Glomerular visceral epithelial cell (primary cell): ENCODE data around the gene CREB1.

Experiments used
- DNase-seq: peaks from one replicate; pipeline ENCODE4 v3.0.0-alpha.2; 2016; ENCODE audit errors: extremely low spot score

The CREB1 gene

GRCh38 chr2:207504513-207505170 is 25.1 kb upstream of the CREB1 start:
- DNase-seq, result peak; percentile 77

GRCh38 chr2:207505171-207505570 is 24.6 kb upstream of the CREB1 start:
- peak; percentile 60 for DNase-seq

- peak; percentile 89 for DNase-seq
Observed at GRCh38 chr2:207505728-207506127, 24.0 kb upstream of the CREB1 start.

- no peak for DNase-seq
Observed at GRCh38 chr2:207506426-207506825, 23.3 kb upstream of the CREB1 start.

- no peak for DNase-seq
Observed at GRCh38 chr2:207510148-207510547, 19.6 kb upstream of the CREB1 start.

- no peak for DNase-seq
Observed at GRCh38 chr2:207511851-207512250, 17.9 kb upstream of the CREB1 start.

- no peak for DNase-seq
Observed at GRCh38 chr2:207512356-207512755, 17.4 kb upstream of the CREB1 start.

GRCh38 chr2:207513551-207514257 is 16.1 kb upstream of the CREB1 start:
- DNase-seq, result peak; percentile 90

GRCh38 chr2:207514451-207514850 is 15.3 kb upstream of the CREB1 start:
- DNase-seq, result no peak

GRCh38 chr2:207515671-207516070 is 14.1 kb upstream of the CREB1 start:
- no peak for DNase-seq

- DNase-seq, result no peak
Observed at GRCh38 chr2:207516206-207516605, 13.6 kb upstream of the CREB1 start.

- no peak for DNase-seq
Observed at GRCh38 chr2:207523005-207523404, 6.8 kb upstream of the CREB1 start.

- DNase-seq, result no peak
Observed at GRCh38 chr2:207525296-207525695, 4.5 kb upstream of the CREB1 start.

- DNase-seq, result peak; percentile 57
Observed at GRCh38 chr2:207528980-207529329, 807 bp upstream of the CREB1 start.

GRCh38 chr2:207530160-207531031 is 634 bp downstream of the CREB1 start:
- DNase-seq, result peak; percentile 53

GRCh38 chr2:207531032-207531952 is 1.5 kb downstream of the CREB1 start:
- peak; percentile 45 for DNase-seq

- DNase-seq, result no peak
Observed at GRCh38 chr2:207532676-207533075, 2.9 kb downstream of the CREB1 start.

GRCh38 chr2:207533461-207534008 is 3.8 kb downstream of the CREB1 start:
- no peak for DNase-seq

GRCh38 chr2:207534417-207534816 is 4.7 kb downstream of the CREB1 start:
- DNase-seq, result no peak

- no peak for DNase-seq
Observed at GRCh38 chr2:207539470-207539869, 9.7 kb downstream of the CREB1 start.

- DNase-seq, result no peak
Observed at GRCh38 chr2:207540431-207540830, 10.7 kb downstream of the CREB1 start.
